GM12878 (cell line): Measurements from ENCODE around the gene THY1. TPM values are rescaled to one million over a fixed set of nuclear protein-coding genes. Genes with fewer than 3 reads are reported as not detected.

Experiments used
- ATAC-seq: fragments of 200-7000 bp; cut with Tn5 transposase; 3 replicates; pipeline ENCODE4 v1.9.1; 2020; ENCODE audit warnings: mild to moderate bottlenecking, moderate library complexity
- BruUV-seq: library from RNA; stranded (reverse); fragments of 400-500 nt; replicated peaks from 2 replicates; lab custom pipeline; 2021; lab: Mats Ljungman, UMichigan
- CTCF ChIA-PET: fragments of 300-600 bp; sonication (Branson Sonifier 250); formaldehyde crosslinking; extraction: SDS; loops from one replicate; lab custom pipeline; 2021; ENCODE audit warnings: inconsistent platforms; lab: Yijun Ruan, JAX
- POLR2A ChIA-PET: fragments of 350-600 bp; formaldehyde crosslinking; extraction: SDS; loops from one replicate; lab custom pipeline; 2021; ENCODE audit warnings: inconsistent platforms; lab: Charles Lee
- RAD21 ChIA-PET: fragments of 300-600 bp; sonication (Branson Sonifier 250); formaldehyde crosslinking; loops from one replicate; lab custom pipeline; 2023; ENCODE audit warnings: antibody characterized with exemption; ENCODE audit not compliant: unreplicated experiment; lab: Charles Lee
- SMC1A ChIA-PET: fragments of 300-600 bp; sonication (Branson Sonifier 250); formaldehyde crosslinking; loops from one replicate; lab custom pipeline; 2023; ENCODE audit not compliant: unreplicated experiment, uncharacterized antibody; lab: Charles Lee
- DNase-seq: peaks from one replicate; pipeline ENCODE4 v3.0.0-alpha.2; 2011; ENCODE audit warnings: low read depth, low spot score
- FAIRE-seq: peaks from 3 replicates; lab custom pipeline; 2011; peaks lifted over from hg19 to GRCh38; lab: Jason Lieb, UNC
- H2AFZ ChIP-seq: 2 replicates; pipeline ENCODE4 v1.6.0; 2011; ENCODE audit warnings: low read depth, low read length, control low read depth; ENCODE audit not compliant: control insufficient read depth
- H3K27ac ChIP-seq: 2 replicates; pipeline ENCODE4 v1.5.1; 2011; ENCODE audit warnings: control low read depth; ENCODE audit not compliant: control insufficient read depth, insufficient read depth
- H3K27me3 ChIP-seq, 2 experiments: replicated peaks in 1 of 2; 2 replicates each; pipeline versions ENCODE4 v1.6.0 to v1.6.1; 2011; ENCODE audit warnings: low read length in 1 of 2; ENCODE audit not compliant: control insufficient read depth in 2 of 2, insufficient read depth in 2 of 2
- H3K36me3 ChIP-seq, 2 experiments: 2 replicates each; pipeline ENCODE4 v1.5.1; 2011; ENCODE audit warnings: low read length in 1 of 2; ENCODE audit not compliant: control insufficient read depth in 2 of 2, insufficient read depth in 2 of 2
- H3K4me1 ChIP-seq: 2 replicates; pipeline ENCODE4 v1.6.1; 2011; ENCODE audit warnings: mild to moderate bottlenecking, low read length, moderate library complexity, mixed read lengths; ENCODE audit not compliant: control insufficient read depth, insufficient read depth
- H3K4me2 ChIP-seq: 2 replicates; pipeline ENCODE4 v1.6.0; 2011; ENCODE audit warnings: control low read depth; ENCODE audit not compliant: control insufficient read depth, insufficient read depth
- H3K4me3 ChIP-seq: fragments of 200-600 bp; sonication (generic); 2 replicates; pipeline ENCODE4 v1.5.1; 2016
- H3K79me2 ChIP-seq: 2 replicates; pipeline ENCODE4 v1.6.0; 2011; ENCODE audit warnings: low read length; ENCODE audit not compliant: control insufficient read depth, insufficient read depth
- H3K9ac ChIP-seq: 2 replicates; pipeline ENCODE4 v1.8.0; 2011; ENCODE audit warnings: low read length, control low read depth, mixed read lengths; ENCODE audit not compliant: control insufficient read depth, insufficient read depth
- H3K9me3 ChIP-seq: replicated peaks from 3 replicates; pipeline ENCODE4 v1.5.1; 2011; ENCODE audit warnings: mild to moderate bottlenecking, low read length; ENCODE audit not compliant: control insufficient read depth, insufficient read depth
- H4K20me1 ChIP-seq: 2 replicates; pipeline ENCODE4 v1.6.0; 2011; ENCODE audit not compliant: control insufficient read depth, insufficient read depth
- CBFB ChIP-seq: IDR thresholded peaks from 2 replicates; pipeline ENCODE4 v1.6.1; 2016; ENCODE audit warnings: antibody characterized with exemption, low read depth
- CBX3 ChIP-seq: fragments of 200-600 bp; sonication (generic); IDR thresholded peaks from 2 replicates; pipeline ENCODE4 v1.6.1; 2016; ENCODE audit warnings: low read depth, borderline replicate concordance
- CBX5 ChIP-seq: sonication (generic); IDR thresholded peaks from 2 replicates; pipeline ENCODE4 v1.6.1; 2016; ENCODE audit warnings: low read depth, moderate library complexity, mild to moderate bottlenecking, inconsistent platforms
- CREB1 ChIP-seq: IDR thresholded peaks from 2 replicates; pipeline ENCODE4 v1.6.1; 2012; ENCODE audit warnings: low read depth, mild to moderate bottlenecking, inconsistent platforms
- LARP7 ChIP-seq: fragments of 450-650 bp; IDR thresholded peaks from 2 replicates; pipeline ENCODE4 v1.6.1; 2017; ENCODE audit warnings: mild to moderate bottlenecking
- NR2F1 ChIP-seq: fragments of 450-650 bp; conservative IDR thresholded peaks from 2 replicates; pipeline ENCODE4 v1.6.1; 2017; ENCODE audit warnings: mild to moderate bottlenecking
- SP1 ChIP-seq: IDR thresholded peaks from one replicate; pipeline ENCODE4 v1.6.1; 2011; ENCODE audit warnings: low read depth, low read length
- SUPT20H ChIP-seq: IDR thresholded peaks from 2 replicates; pipeline ENCODE4 v1.6.1; 2011; ENCODE audit warnings: low read depth, mild to moderate bottlenecking, low read length, moderate library complexity, borderline replicate concordance; ENCODE audit not compliant: control insufficient read depth
- TCF3 ChIP-seq: IDR thresholded peaks from 2 replicates; pipeline ENCODE4 v1.6.1; 2012; ENCODE audit warnings: low read depth, mild to moderate bottlenecking, low read length, borderline replicate concordance; ENCODE audit not compliant: insufficient read depth
- WGBS: methylation state at CpG from one replicate; pipeline ENCODE4 v1.1.6; 2016; ENCODE audit warnings: low lambda C conversion rate; ENCODE audit not compliant: insufficient replicate concordance, insufficient coverage; ENCODE audit errors: missing lambda C conversion rate; 5-methylcytosine and 5-hydroxymethylcytosine counted together
- in situ Hi-C: fragments of 300-500 bp; cut with MboI; formaldehyde crosslinking; loops from 9 replicates; pipeline ENCODE4 v1.14.3; 2018; ENCODE audit warnings: mixed read lengths
- intact Hi-C: fragments of 100-400 bp; cut with micrococcal nuclease; formaldehyde crosslinking; loops from one replicate; pipeline ENCODE4 v1.14.2; 2022; ENCODE audit not compliant: unreplicated experiment
- polyA plus RNA-seq, 11 experiments: library from polyadenylated mRNA; depleted of rRNA in 4 of 11; unstranded in 6 of 11; stranded (reverse) in 5 of 11; fragments of >200 nt; fragmentation: Nextera tagmentation in 4 of 11; fragmentation: Illumina TruSeq in 1 of 11; extraction: Ambion mirVana in 4 of 11; extraction: Trizol in 1 of 11; gene quantifications; 1 replicate in 1 of 11; 2 replicates in 10 of 11; pipeline versions ENCODE4 v1.2.1 to v1.2.3, GENCODE V29; 2011 to 2016; ENCODE audit warnings: inconsistent platforms in 2 of 11, missing spikeins in 2 of 11, low read depth in 1 of 11
- total RNA-seq, 4 experiments: library from RNA; depleted of rRNA in 3 of 4; stranded (reverse); fragments of >200 nt in 3 of 4; fragmentation: Illumina TruSeq in 1 of 4; extraction: Trizol in 1 of 4; gene quantifications; 2 replicates each; pipeline versions ENCODE4 v1.2.1 to v1.2.3, GENCODE V29; 2013 to 2021
- TF ChIP-seq, protein P1 (sequence below): fragments of 450-650 bp; IDR thresholded peaks from 2 replicates; pipeline ENCODE4 v1.6.1; 2018; ENCODE audit warnings: borderline replicate concordance, mild to moderate bottlenecking; ENCODE audit not compliant: partially characterized antibody
- TF ChIP-seq, protein P2 (sequence below): fragments of 450-650 bp; IDR thresholded peaks from 2 replicates; pipeline ENCODE4 v1.6.1; 2014; ENCODE audit warnings: mild to moderate bottlenecking

Gene THY1
- total and polyA plus RNA-seq, 10 of the 15 experiments (the other 5 are each of a cell fraction or from before 2014, with no cell fraction given): 0.86 to 20.1 (median 3.2) TPM

DNA sequence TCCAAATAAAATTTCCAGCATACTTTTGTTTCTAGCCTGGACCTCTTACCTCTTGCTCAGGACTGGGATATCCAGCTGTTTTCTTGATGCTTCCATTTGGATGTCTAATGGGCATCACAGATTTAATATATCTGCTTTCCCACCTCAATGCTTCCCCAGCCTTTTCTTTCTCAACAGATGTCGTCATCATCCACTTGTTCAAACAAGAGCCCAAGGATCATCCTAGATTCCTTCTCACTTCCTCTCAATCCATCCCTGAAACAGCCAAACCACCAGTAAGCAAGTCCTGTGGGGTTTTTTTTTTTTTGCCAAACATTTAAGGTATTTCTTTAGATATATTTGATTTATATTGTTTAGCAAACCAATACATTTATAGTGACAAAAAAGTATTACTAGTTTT lies 12.5 kb downstream of the THY1 start (continued):
- TF ChIP-seq, protein P1, sequence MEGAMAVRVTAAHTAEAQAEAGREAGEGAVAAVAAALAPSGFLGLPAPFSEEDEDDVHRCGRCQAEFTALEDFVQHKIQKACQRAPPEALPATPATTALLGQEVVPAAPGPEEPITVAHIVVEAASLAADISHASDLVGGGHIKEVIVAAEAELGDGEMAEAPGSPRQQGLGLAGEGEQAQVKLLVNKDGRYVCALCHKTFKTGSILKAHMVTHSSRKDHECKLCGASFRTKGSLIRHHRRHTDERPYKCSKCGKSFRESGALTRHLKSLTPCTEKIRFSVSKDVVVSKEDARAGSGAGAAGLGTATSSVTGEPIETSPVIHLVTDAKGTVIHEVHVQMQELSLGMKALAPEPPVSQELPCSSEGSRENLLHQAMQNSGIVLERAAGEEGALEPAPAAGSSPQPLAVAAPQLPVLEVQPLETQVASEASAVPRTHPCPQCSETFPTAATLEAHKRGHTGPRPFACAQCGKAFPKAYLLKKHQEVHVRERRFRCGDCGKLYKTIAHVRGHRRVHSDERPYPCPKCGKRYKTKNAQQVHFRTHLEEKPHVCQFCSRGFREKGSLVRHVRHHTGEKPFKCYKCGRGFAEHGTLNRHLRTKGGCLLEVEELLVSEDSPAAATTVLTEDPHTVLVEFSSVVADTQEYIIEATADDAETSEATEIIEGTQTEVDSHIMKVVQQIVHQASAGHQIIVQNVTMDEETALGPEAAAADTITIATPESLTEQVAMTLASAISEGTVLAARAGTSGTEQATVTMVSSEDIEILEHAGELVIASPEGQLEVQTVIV: no peak
- TF ChIP-seq CREB1 (no peak), SUPT20H (no peak), LARP7 (no peak), NR2F1 (no peak), TCF3 (no peak), SP1 (no peak), CBX3 (no peak)
- TF ChIP-seq, protein P2, sequence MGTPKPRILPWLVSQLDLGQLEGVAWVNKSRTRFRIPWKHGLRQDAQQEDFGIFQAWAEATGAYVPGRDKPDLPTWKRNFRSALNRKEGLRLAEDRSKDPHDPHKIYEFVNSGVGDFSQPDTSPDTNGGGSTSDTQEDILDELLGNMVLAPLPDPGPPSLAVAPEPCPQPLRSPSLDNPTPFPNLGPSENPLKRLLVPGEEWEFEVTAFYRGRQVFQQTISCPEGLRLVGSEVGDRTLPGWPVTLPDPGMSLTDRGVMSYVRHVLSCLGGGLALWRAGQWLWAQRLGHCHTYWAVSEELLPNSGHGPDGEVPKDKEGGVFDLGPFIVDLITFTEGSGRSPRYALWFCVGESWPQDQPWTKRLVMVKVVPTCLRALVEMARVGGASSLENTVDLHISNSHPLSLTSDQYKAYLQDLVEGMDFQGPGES: no peak
- TF ChIP-seq, all 136 proteins: peak for 0

GRCh38 chr11:119409731-119410130 lies 13.2 kb downstream of the THY1 start:
- DNase-seq: no peak
- ChIA-PET POLR2A (interaction anchor here (0.5 kb wide), 1 partner anchor 13 kb away, joined by 3 read pairs; the partner anchor contains the start of gene THY1), CTCF (interaction anchor here (1.6 kb wide), 1 partner anchor 11 kb away, joined by 4 read pairs; no protein-coding TSS in a partner anchor), SMC1A (no interaction called here), RAD21 (no interaction called here)
- Histone ChIP-seq H3K9me3 (peaks cover 2% of the 10 kb centered on the region; the same call in 1 of the 3 replicates), H3K79me2 (no peaks in the 10 kb centered on the region), H3K4me3 (no peak overlapping the region), H3K4me1 (no peaks in the 10 kb centered on the region), H3K36me3 (no peaks in the 10 kb centered on the region), H3K9ac (no peak overlapping the region), H4K20me1 (no peaks in the 10 kb centered on the region), H3K27me3 (no peaks in the 10 kb centered on the region), H3K4me2 (no peak overlapping the region), H2AFZ (no peak overlapping the region), H3K27ac (no peak overlapping the region)
- no peak for FAIRE-seq
- intact Hi-C loops (no loop called here), in situ Hi-C loops (no loop called here)
- BruUV-seq: no TSS peak
- no peak for TF ChIP-seq CBX5
- TF ChIP-seq CBFB: no peak
- ATAC-seq: no peak
- 3% methylated on average over 1 of the region's 1 CpG for WGBS
